GM19438 (cell line): Measurements from ENCODE around the gene SFTPB.

Experiments used
- ATAC-seq: cut with Tn5 transposase; IDR thresholded peaks from one replicate; pipeline ENCODE4 v1.9.1; 2021; ENCODE audit warnings: low read depth; ENCODE audit not compliant: unreplicated experiment

SFTPB gene

GRCh38 chr2:85703329-85703728 lies 35.3 kb upstream of the SFTPB start:
- ATAC-seq: no peak

GRCh38 chr2:85702800-85703199 lies 34.8 kb upstream of the SFTPB start:
- no peak for ATAC-seq

GRCh38 chr2:85702172-85702571 lies 34.2 kb upstream of the SFTPB start:
- no peak for ATAC-seq

GRCh38 chr2:85699325-85699724 lies 31.3 kb upstream of the SFTPB start:
- no peak for ATAC-seq

GRCh38 chr2:85698880-85699254 lies 30.9 kb upstream of the SFTPB start:
- ATAC-seq: no peak

- ATAC-seq: no peak
Measured at GRCh38 chr2:85698184-85698879, 30.3 kb upstream of the SFTPB start.

- ATAC-seq: no peak
Measured at GRCh38 chr2:85697716-85698115, 29.7 kb upstream of the SFTPB start.

GRCh38 chr2:85697096-85697495 lies 29.1 kb upstream of the SFTPB start:
- no peak for ATAC-seq

- no peak for ATAC-seq
Measured at GRCh38 chr2:85695691-85696668, 28.0 kb upstream of the SFTPB start.

- ATAC-seq: no peak
Measured at GRCh38 chr2:85695121-85695520, 27.1 kb upstream of the SFTPB start.

GRCh38 chr2:85694052-85695025 lies 26.3 kb upstream of the SFTPB start, which contains the start of gene GNLY:
TSS of gene GNLY (plus strand) at chr2:85694358. CDS start at chr2:85694419, 61 bp downstream.
- no peak for ATAC-seq

GRCh38 chr2:85692039-85692645 lies 24.1 kb upstream of the SFTPB start:
- ATAC-seq: no peak

GRCh38 chr2:85690932-85691331 lies 22.9 kb upstream of the SFTPB start:
- no peak for ATAC-seq

- no peak for ATAC-seq
Measured at GRCh38 chr2:85684806-85685205, 16.8 kb upstream of the SFTPB start.

GRCh38 chr2:85684380-85684779 lies 16.4 kb upstream of the SFTPB start:
- no peak for ATAC-seq

GRCh38 chr2:85682378-85682777 lies 14.4 kb upstream of the SFTPB start:
- ATAC-seq: no peak

- no peak for ATAC-seq
Measured at GRCh38 chr2:85681776-85682175, 13.8 kb upstream of the SFTPB start.

- no peak for ATAC-seq
Measured at GRCh38 chr2:85681372-85681763, 13.4 kb upstream of the SFTPB start.

- ATAC-seq: no peak
Measured at GRCh38 chr2:85680707-85681371, 12.8 kb upstream of the SFTPB start.
